WI38 (cell line): Measurements from ENCODE around the gene HPSE2.

ENCODE experiments used
- H3K4me3 ChIP-seq: 2 replicates; pipeline ENCODE4 v1.5.1; 2011; ENCODE audit warnings: low read depth, mild to moderate bottlenecking, control low read depth, low read length
- CTCF ChIP-seq: IDR thresholded peaks from 2 replicates; pipeline ENCODE4 v1.5.1; 2012; ENCODE audit warnings: low read depth, mild to moderate bottlenecking, control low read depth, low read length

Gene HPSE2

DNA sequence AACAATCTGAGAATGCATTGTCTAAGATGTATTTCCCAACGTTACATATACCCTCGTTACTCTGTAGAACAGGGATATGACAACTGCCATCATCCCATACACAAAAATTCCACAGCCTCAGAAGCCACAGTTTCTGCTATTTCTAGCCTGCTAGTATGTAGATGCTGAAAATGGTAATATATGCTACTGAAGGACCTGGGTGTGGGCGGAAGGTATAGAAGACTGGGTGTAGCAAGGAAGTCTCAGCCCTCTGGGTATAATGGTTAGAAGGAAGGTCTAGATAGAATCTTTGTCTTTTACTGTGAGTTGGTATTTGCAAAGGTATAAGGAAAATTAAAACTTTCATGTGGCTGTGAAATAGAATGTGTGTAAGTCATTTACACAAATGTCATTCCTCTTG, 709.7 kb downstream of the HPSE2 start:
- no peak overlapping the region for H3K4me3 ChIP-seq
- no peak for TF ChIP-seq CTCF

DNA sequence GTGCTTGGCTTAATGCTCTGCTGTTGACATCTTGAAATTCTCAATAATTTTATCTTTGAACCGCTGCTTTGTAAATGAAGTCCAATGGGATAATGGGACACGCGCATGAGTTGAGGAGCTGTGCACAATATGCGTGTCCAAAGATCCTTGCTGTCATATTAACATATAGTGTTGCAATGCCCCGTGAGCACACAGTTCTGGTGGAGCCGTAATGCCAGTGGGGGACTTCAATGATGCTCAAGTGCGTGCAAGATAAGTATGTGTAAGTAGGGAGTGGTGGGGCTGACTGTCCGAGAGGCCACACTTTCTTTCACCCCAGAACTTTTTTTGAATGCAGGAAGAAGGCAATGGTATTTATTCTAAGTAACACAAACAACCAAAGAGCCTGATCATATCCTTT, 711.5 kb downstream of the HPSE2 start:
- no peak overlapping the region for H3K4me3 ChIP-seq
- no peak for TF ChIP-seq CTCF

- no peak for TF ChIP-seq CTCF
- no peak overlapping the region for H3K4me3 ChIP-seq
Observed at GRCh38 chr10:98519841-98520240, 715.8 kb downstream of the HPSE2 start.

DNA sequence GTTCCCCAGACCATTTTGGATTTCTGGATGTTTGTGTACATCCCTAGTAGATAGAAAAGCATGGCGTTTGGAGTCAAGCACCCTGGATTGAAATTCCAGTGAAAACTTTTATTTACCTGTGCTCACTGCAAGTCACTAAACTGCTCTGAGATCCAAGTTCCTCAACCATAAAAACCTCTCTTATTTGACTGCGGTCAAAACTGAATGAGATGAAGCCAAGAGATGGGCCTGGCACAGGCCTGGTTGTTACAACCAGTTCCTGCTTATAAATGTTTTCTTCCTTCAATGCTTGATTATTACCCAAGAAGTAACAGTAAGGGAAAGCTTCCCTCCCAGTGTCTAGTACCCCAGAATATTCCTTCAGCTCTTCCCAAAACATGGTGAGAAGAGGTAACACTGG, 718.0 kb downstream of the HPSE2 start:
- TF ChIP-seq CTCF: no peak
- H3K4me3 ChIP-seq: no peak overlapping the region

GRCh38 chr10:98516352-98516751, 719.3 kb downstream of the HPSE2 start:
- no peak overlapping the region for H3K4me3 ChIP-seq

GRCh38 chr10:98513704-98514103, 721.9 kb downstream of the HPSE2 start:
- TF ChIP-seq CTCF: no peak
- H3K4me3 ChIP-seq: no peak overlapping the region

More at GRCh38 chr10:98516352-98516751, 719.3 kb downstream of the HPSE2 start:
- TF ChIP-seq CTCF: no peak

- TF ChIP-seq CTCF: no peak
- no peak overlapping the region for H3K4me3 ChIP-seq
Observed at GRCh38 chr10:98511876-98512275, 723.8 kb downstream of the HPSE2 start.
